Endothelial cell of umbilical vein (primary cell): ENCODE measurements around the gene XXYLT1. TPM values are rescaled to one million over a fixed set of nuclear protein-coding genes. Genes with fewer than 3 reads are reported as not detected.

Experiments used
- BruUV-seq: library from RNA; stranded (reverse); fragments of 400-500 nt; replicated peaks from 2 replicates; lab custom pipeline; 2021; lab: Mats Ljungman, UMichigan
- CTCF ChIA-PET: fragments of 300-600, 350-600 bp; sonication (Branson Sonifier 250); formaldehyde crosslinking; loops from one replicate; lab custom pipeline; 2021; ENCODE audit warnings: antibody characterized with exemption, inconsistent platforms; lab: Charles Lee
- POLR2A ChIA-PET: fragments of 300-600, 350-600 bp; sonication (Branson Sonifier 250); formaldehyde crosslinking; loops from one replicate; lab custom pipeline; 2021; ENCODE audit warnings: antibody characterized with exemption, inconsistent platforms; lab: Charles Lee
- DNase-seq: peaks from one replicate; pipeline ENCODE4 v3.0.0-alpha.2; 2011; ENCODE audit warnings: low read depth, low spot score
- FAIRE-seq: peaks from 2 replicates; lab custom pipeline; 2011; peaks lifted over from hg19 to GRCh38; lab: Jason Lieb, UNC
- H2AFZ ChIP-seq: 2 replicates; pipeline ENCODE4 v1.6.0; 2012; ENCODE audit warnings: low read depth, low read length, control low read depth, inconsistent platforms
- H3K27ac ChIP-seq: 2 replicates; pipeline ENCODE4 v1.5.1; 2011; ENCODE audit warnings: low read depth, mild to moderate bottlenecking, control low read depth, low read length, moderate library complexity; ENCODE audit not compliant: insufficient read depth
- H3K27me3 ChIP-seq, 2 experiments: 2 replicates each; pipeline versions ENCODE4 v1.6.0 to v1.6.1; 2011; ENCODE audit warnings: low read length in 2 of 2, mixed read lengths in 1 of 2; ENCODE audit not compliant: control insufficient read depth in 2 of 2, insufficient read depth in 2 of 2
- H3K36me3 ChIP-seq, 2 experiments: 2 replicates in 1 of 2; 3 replicates in 1 of 2; pipeline ENCODE4 v1.5.1; 2011; ENCODE audit warnings: low read length in 2 of 2, mild to moderate bottlenecking in 1 of 2, moderate library complexity in 1 of 2; ENCODE audit not compliant: control insufficient read depth in 2 of 2, insufficient read depth in 2 of 2; ENCODE audit errors: extremely low read depth in 1 of 2
- H3K4me1 ChIP-seq: 3 replicates; pipeline ENCODE4 v1.5.1; 2011; ENCODE audit warnings: mild to moderate bottlenecking, low read length; ENCODE audit not compliant: control insufficient read depth, insufficient read depth; ENCODE audit errors: extremely low read depth
- H3K4me2 ChIP-seq: 2 replicates; pipeline ENCODE4 v1.6.1; 2011; ENCODE audit warnings: low read length, control low read depth, mixed read lengths; ENCODE audit not compliant: insufficient read depth
- H3K4me3 ChIP-seq, 3 experiments: fragments of 200-600 bp in 1 of 3; sonication (generic), shearing (Covaris generic) in 1 of 3; replicated peaks in 1 of 3; 2 replicates each; pipeline ENCODE4 v1.5.1; 2011 to 2016; ENCODE audit warnings: control low read depth in 3 of 3, low read length in 3 of 3, mild to moderate bottlenecking in 2 of 3, inconsistent platforms in 1 of 3, low read depth in 1 of 3, moderate library complexity in 1 of 3; ENCODE audit not compliant: insufficient read depth in 1 of 3
- H3K79me2 ChIP-seq: 2 replicates; pipeline ENCODE4 v1.6.0; 2012; ENCODE audit warnings: low read length, inconsistent platforms; ENCODE audit not compliant: control insufficient read depth, insufficient read depth
- H3K9ac ChIP-seq: replicated peaks from 2 replicates; pipeline ENCODE3; 2011; ENCODE audit warnings: low read length, control low read depth; ENCODE audit not compliant: insufficient read depth; ENCODE audit errors: extremely low read depth
- H3K9me1 ChIP-seq: replicated peaks from 3 replicates; pipeline ENCODE4 v1.6.0; 2011; ENCODE audit warnings: mild to moderate bottlenecking, low read length; ENCODE audit not compliant: control insufficient read depth, insufficient read depth; ENCODE audit errors: extremely low read depth
- H3K9me3 ChIP-seq: replicated peaks from 2 replicates; pipeline ENCODE4 v1.5.1; 2012; ENCODE audit warnings: low read length, inconsistent platforms; ENCODE audit not compliant: control insufficient read depth, insufficient read depth
- H4K20me1 ChIP-seq: replicated peaks from 2 replicates; pipeline ENCODE3; 2011; ENCODE audit warnings: mild to moderate bottlenecking, low read length; ENCODE audit not compliant: control insufficient read depth, insufficient read depth; ENCODE audit errors: extremely low read depth
- EZH2 ChIP-seq: IDR thresholded peaks from 2 replicates; pipeline ENCODE4 v1.6.1; 2012; ENCODE audit warnings: borderline replicate concordance, low read depth, mild to moderate bottlenecking, moderate library complexity, low read length, inconsistent platforms; ENCODE audit not compliant: severe bottlenecking
- FOS ChIP-seq: IDR thresholded peaks from 2 replicates; pipeline ENCODE4 v1.6.1; 2011; ENCODE audit warnings: mild to moderate bottlenecking, low read length, moderate library complexity, borderline replicate concordance; ENCODE audit not compliant: insufficient read depth
- GATA2 ChIP-seq: IDR thresholded peaks from 2 replicates; pipeline ENCODE4 v1.7.0; 2011; ENCODE audit warnings: low read depth, mild to moderate bottlenecking, moderate library complexity, mixed read lengths, low read length; ENCODE audit not compliant: insufficient read length, insufficient read depth
- JUN ChIP-seq: IDR thresholded peaks from 2 replicates; pipeline ENCODE4 v1.6.1; 2011; ENCODE audit warnings: borderline replicate concordance, low read depth; ENCODE audit not compliant: insufficient read length, insufficient read depth
- MYC ChIP-seq: IDR thresholded peaks from one replicate; pipeline ENCODE4 v1.6.1; 2011; ENCODE audit warnings: mild to moderate bottlenecking, low read depth, low read length
- POLR2A ChIP-seq: IDR thresholded peaks from 2 replicates; pipeline ENCODE4 v1.6.1; 2012; ENCODE audit warnings: low read depth, mild to moderate bottlenecking, control low read depth, low read length
- POLR2AphosphoS5 ChIP-seq: IDR thresholded peaks from 2 replicates; pipeline ENCODE4 v1.6.1; 2012; ENCODE audit warnings: low read depth, mild to moderate bottlenecking, control low read depth, low read length, moderate library complexity; ENCODE audit not compliant: insufficient read depth
- dilution Hi-C: fragments of 300-500 bp; cut with MboI; formaldehyde crosslinking; loops from one replicate; pipeline ENCODE4 v1.15.0; 2019; ENCODE audit warnings: low sequenced_read_pairs; ENCODE audit not compliant: extremely low pct_ligation_motif_present
- intact Hi-C: fragments of 100-400 bp; cut with micrococcal nuclease; formaldehyde crosslinking; loops from one replicate; pipeline ENCODE4 v1.10.0; 2022
- polyA plus RNA-seq, 4 experiments: library from polyadenylated mRNA; depleted of rRNA in 3 of 4; stranded (reverse) in 3 of 4; unstranded in 1 of 4; fragments of >200 nt; gene quantifications; 2 replicates each; pipeline versions ENCODE4 v1.2.1 to v1.2.3, GENCODE V29; 2011 to 2012; ENCODE audit warnings: missing spikeins in 1 of 4
- total RNA-seq: library from RNA; stranded (reverse); gene quantifications from 2 replicates; pipeline ENCODE4 v1.2.3, GENCODE V29; 2021
- TF ChIP-seq, protein P1 (sequence below), 2 donors: IDR thresholded peaks; 1 replicate in 1 of 2; 2 replicates in 1 of 2; pipeline ENCODE4 v1.5.1; 2011; ENCODE audit warnings: low read length in 2 of 2, mild to moderate bottlenecking in 2 of 2, moderate library complexity in 2 of 2, control low read depth in 1 of 2, inconsistent platforms in 1 of 2, low read depth in 1 of 2; ENCODE audit not compliant: insufficient read depth in 1 of 2; ENCODE audit errors: extremely low read depth in 1 of 2

XXYLT1 gene
- total and polyA plus RNA-seq, 2 donors (not counting 3 experiments of a cell fraction or from before 2014, with no cell fraction given) = 54.4 to 78.1 TPM

DNA sequence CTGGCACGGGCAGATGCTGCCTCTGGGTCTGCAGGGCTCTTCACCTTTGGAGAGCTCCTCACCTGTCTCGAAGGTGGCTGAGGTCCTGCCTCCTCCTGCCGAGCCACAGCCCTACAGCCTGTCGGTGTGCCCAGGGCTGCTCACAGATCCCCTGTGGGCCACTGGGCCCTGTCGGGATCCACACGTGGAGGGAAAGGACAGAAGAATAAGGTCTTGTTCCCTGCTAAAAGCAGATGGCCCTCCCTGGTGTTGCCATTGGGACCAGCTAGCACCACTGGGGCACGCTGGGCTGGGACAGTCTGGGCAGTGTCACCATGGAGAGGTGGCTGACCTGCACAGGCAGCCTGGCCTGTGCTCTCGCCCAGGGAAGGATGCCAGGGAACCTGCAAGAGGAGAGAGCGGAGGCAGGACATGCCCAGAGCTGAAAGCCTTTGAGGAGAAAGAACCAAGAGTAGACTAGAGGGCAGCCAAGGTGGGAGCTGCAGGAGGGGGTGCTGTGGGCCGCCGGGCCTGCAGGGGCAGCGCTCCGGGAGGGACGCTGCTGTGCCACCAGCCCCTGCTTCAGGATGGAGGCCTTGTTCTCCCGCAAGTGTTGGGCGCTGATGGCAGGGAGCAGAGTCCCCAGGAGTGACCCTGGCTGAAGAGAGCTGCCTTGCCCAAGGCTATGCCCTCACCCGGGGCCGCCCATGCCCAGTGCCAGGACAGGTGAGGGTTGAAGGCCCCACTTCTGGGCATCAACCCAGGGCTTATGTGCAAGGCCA is 210.2 kb downstream of the XXYLT1 start:
- DNase-seq (no peak), FAIRE-seq (no peak)
- H3K79me2 ChIP-seq = no peaks in the 10 kb centered on the region
- dilution Hi-C loops (no loop called here), intact Hi-C loops (loop anchor here (1.0 kb wide), 1 partner anchor 378 kb away; no protein-coding TSS in a partner anchor)
- H3K27ac ChIP-seq = no peak overlapping the region
- H4K20me1 ChIP-seq = no peaks in the 10 kb centered on the region
- H3K9me3 ChIP-seq = no peaks in the 10 kb centered on the region
- H3K9ac ChIP-seq = no peak overlapping the region
- ChIA-PET POLR2A (interaction anchor here (1.4 kb wide), 1 partner anchor 373 kb away, joined by 4 read pairs; no protein-coding TSS in a partner anchor), CTCF (interaction anchor here (1.2 kb wide), 1 partner anchor 130 kb away, joined by 5 read pairs; no protein-coding TSS in a partner anchor)
- no TSS peak for BruUV-seq
- H2AFZ ChIP-seq = no peak overlapping the region
- H3K4me1 ChIP-seq = peaks cover 15% of the 10 kb centered on the region
- H3K27me3 ChIP-seq = no peaks in the 10 kb centered on the region
- no peaks in the 10 kb centered on the region for H3K36me3 ChIP-seq
- TF ChIP-seq GATA2 = no peak
- no peak for TF ChIP-seq FOS
- no peak for TF ChIP-seq EZH2
- TF ChIP-seq, protein P1, sequence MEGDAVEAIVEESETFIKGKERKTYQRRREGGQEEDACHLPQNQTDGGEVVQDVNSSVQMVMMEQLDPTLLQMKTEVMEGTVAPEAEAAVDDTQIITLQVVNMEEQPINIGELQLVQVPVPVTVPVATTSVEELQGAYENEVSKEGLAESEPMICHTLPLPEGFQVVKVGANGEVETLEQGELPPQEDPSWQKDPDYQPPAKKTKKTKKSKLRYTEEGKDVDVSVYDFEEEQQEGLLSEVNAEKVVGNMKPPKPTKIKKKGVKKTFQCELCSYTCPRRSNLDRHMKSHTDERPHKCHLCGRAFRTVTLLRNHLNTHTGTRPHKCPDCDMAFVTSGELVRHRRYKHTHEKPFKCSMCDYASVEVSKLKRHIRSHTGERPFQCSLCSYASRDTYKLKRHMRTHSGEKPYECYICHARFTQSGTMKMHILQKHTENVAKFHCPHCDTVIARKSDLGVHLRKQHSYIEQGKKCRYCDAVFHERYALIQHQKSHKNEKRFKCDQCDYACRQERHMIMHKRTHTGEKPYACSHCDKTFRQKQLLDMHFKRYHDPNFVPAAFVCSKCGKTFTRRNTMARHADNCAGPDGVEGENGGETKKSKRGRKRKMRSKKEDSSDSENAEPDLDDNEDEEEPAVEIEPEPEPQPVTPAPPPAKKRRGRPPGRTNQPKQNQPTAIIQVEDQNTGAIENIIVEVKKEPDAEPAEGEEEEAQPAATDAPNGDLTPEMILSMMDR (IDR thresholded peaks at IDR 0.05; ENCODE audit: extremely low read depth in 1 of 2, insufficient read depth in 1 of 2, low read depth in 1 of 2, low read length in 2 of 2) = no peak
- TF ChIP-seq POLR2A = no peak
- no peak for TF ChIP-seq POLR2AphosphoS5
- no peak for TF ChIP-seq JUN
- TF ChIP-seq MYC = no peak
- no peaks in the 10 kb centered on the region for H3K9me1 ChIP-seq
- no peak overlapping the region for H3K4me3 ChIP-seq
- H3K4me2 ChIP-seq = no peak overlapping the region
